ENCODE measurements around the gene PEPD. TPM values are rescaled to one million over a fixed set of nuclear protein-coding genes. Genes with fewer than 3 reads are reported as not detected.

PEPD gene
- total and polyA plus RNA-seq, 2 donors (not counting 3 experiments of a cell fraction or from before 2014, with no cell fraction given): 73.7 to 126 TPM

DNA sequence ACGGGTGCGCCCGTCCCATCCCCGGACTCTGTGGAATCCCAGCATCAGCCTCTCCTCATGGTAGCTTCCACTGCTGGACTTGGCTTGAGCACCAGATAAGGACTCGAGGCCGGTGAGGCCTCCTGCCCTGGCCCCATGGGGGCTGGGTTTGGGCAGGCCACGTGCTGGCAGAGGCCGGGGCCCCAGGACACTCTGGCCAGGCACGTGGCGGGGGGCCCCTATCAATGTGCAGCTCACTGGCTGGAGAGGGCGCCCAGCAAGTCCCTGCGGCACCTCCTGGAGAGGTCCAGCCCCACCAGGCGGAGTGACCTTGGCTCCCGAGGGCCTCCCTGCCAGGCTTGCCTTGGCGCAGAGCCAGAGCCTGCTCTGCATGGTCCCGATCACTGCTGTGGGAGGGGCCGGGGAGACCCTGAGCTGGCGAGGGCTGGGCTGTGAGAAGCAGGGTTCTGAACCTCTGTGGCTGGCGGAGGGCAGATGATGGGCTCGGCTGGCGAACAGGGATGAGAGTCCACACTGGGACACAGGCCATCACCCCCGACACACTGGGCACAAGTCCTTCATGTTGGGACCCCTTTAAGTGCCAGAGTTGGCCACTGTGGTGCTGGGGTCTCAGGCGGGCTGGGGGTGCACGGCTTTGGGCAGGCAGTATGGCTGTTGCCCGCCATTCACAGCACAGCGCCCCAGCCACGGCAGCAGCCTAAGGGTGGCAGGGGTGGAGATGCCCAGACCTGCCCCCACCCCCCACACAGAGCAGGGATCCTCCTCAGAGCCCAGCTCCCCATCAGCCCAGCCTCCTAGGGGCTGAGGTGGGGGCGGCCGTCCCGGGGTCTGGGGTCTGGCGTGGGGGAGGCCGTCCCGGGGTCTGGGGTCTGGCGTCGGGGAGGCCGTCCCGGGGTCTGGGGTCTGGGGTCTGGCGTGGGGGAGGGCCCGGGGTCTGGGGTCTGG lies 129.0 kb downstream of the PEPD start:
- POLR2A ChIA-PET: interaction anchor here (0.6 kb wide), 1 partner anchor 134 kb away, joined by 3 read pairs; no protein-coding TSS in a partner anchor
- H3K4me2 ChIP-seq (ENCODE audit: insufficient read depth, low read length): no peak overlapping the region
- H3K79me2 ChIP-seq (ENCODE audit: control insufficient read depth, insufficient read depth, low read length): no peaks in the 10 kb centered on the region
- no peaks in the 10 kb centered on the region for H4K20me1 ChIP-seq (replicated peaks; ENCODE audit: control insufficient read depth, extremely low read depth, insufficient read depth, low read length)
- no peak for TF ChIP-seq EZH2 (IDR thresholded peaks at IDR 0.05; ENCODE audit: borderline replicate concordance, low read depth, low read length, severe bottlenecking)
- TF ChIP-seq, protein P1, sequence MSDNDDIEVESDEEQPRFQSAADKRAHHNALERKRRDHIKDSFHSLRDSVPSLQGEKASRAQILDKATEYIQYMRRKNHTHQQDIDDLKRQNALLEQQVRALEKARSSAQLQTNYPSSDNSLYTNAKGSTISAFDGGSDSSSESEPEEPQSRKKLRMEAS (IDR thresholded peaks at IDR 0.05; ENCODE audit: insufficient read depth, insufficient read length): no peak
- no peak for TF ChIP-seq POLR2A (IDR thresholded peaks at IDR 0.05; ENCODE audit: low read depth, low read length)
- H3K27me3 ChIP-seq (ENCODE audit: control insufficient read depth in 2 of 2, insufficient read depth in 2 of 2, low read length in 2 of 2): no peaks in the 10 kb centered on the region
- DNase-seq (ENCODE audit: low read depth, low spot score) (no peak), FAIRE-seq (no peak)
- CTCF ChIA-PET: interaction anchor here (0.8 to 2.7 kb wide), 7 partner anchors 8 to 209 kb away, joined by 3 to 8 read pairs (median 5); partner anchors contain the start of gene CEBPA
- no peak overlapping the region for H3K9ac ChIP-seq (replicated peaks; ENCODE audit: extremely low read depth, insufficient read depth, low read length)
- dilution Hi-C loops (cut with MboI; ENCODE audit: extremely low pct_ligation_motif_present, low sequenced_read_pairs): no loop called here
- no TSS peak for BruUV-seq (replicated peaks)
- peaks cover 19% of the 10 kb centered on the region for H3K4me1 ChIP-seq (ENCODE audit: control insufficient read depth, extremely low read depth, insufficient read depth, low read length)
- H3K9me1 ChIP-seq (replicated peaks; ENCODE audit: control insufficient read depth, extremely low read depth, insufficient read depth, low read length): no peaks in the 10 kb centered on the region
- H2AFZ ChIP-seq (ENCODE audit: low read depth, low read length): no peak overlapping the region
- no peak overlapping the region for H3K4me3 ChIP-seq (replicated peaks in 1 of 3; ENCODE audit: insufficient read depth in 1 of 3, low read depth in 1 of 3, low read length in 3 of 3)
- H3K27ac ChIP-seq (ENCODE audit: insufficient read depth, low read depth, low read length): no peak overlapping the region
- intact Hi-C loops (cut with micrococcal nuclease): no loop called here
- no peaks in the 10 kb centered on the region for H3K9me3 ChIP-seq (replicated peaks; ENCODE audit: control insufficient read depth, insufficient read depth, low read length)
- H3K36me3 ChIP-seq (ENCODE audit: control insufficient read depth in 2 of 2, extremely low read depth in 1 of 2, insufficient read depth in 2 of 2, low read length in 2 of 2): no peaks in the 10 kb centered on the region

DNA sequence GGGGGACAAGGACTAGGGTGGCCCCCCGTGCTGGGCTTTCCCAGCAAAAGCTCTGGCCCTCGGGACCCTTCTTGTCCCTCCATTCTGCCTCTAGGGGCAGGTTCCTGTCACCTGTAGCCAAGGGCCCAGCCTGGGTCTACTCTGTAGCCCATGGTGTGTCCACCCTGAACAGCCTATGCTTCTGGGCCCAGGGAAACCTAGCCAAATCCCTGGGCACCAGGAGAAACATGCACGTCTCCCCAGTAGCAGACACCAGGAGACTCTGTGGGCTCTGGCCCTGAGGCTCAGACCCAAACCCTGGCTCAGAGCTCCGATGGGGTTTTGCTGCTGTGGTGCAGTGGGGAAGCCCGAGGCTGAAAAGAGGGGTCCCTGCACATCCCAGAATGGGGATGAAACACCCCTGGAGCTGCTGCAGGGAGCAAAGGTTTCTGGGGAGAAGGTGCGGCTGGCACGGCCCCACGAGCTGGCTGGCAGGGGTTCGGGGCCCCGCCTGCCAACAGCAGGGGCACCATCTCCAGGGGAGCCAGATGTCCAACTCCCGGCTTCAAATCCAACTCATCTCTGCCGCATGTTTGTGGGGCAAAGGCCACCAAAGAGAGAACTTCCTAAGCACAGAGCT lies 129.9 kb downstream of the PEPD start:
- Histone ChIP-seq H3K4me3 (replicated peaks in 1 of 3; ENCODE audit: insufficient read depth in 1 of 3, low read depth in 1 of 3, low read length in 3 of 3) (no peak overlapping the region), H4K20me1 (replicated peaks; ENCODE audit: control insufficient read depth, extremely low read depth, insufficient read depth, low read length) (no peaks in the 10 kb centered on the region), H3K9ac (replicated peaks; ENCODE audit: extremely low read depth, insufficient read depth, low read length) (no peak overlapping the region), H3K36me3 (ENCODE audit: control insufficient read depth in 2 of 2, extremely low read depth in 1 of 2, insufficient read depth in 2 of 2, low read length in 2 of 2) (peaks cover 0 to 4% of the 10 kb centered on the region in 2 experiments), H3K79me2 (ENCODE audit: control insufficient read depth, insufficient read depth, low read length) (peaks cover 2% of the 10 kb centered on the region), H3K27me3 (ENCODE audit: control insufficient read depth in 2 of 2, insufficient read depth in 2 of 2, low read length in 2 of 2) (no peaks in the 10 kb centered on the region), H2AFZ (ENCODE audit: low read depth, low read length) (no peak overlapping the region), H3K9me1 (replicated peaks; ENCODE audit: control insufficient read depth, extremely low read depth, insufficient read depth, low read length) (no peaks in the 10 kb centered on the region), H3K4me2 (ENCODE audit: insufficient read depth, low read length) (no peak overlapping the region), H3K27ac (ENCODE audit: insufficient read depth, low read depth, low read length) (no peak overlapping the region), H3K9me3 (replicated peaks; ENCODE audit: control insufficient read depth, insufficient read depth, low read length) (no peaks in the 10 kb centered on the region), H3K4me1 (ENCODE audit: control insufficient read depth, extremely low read depth, insufficient read depth, low read length) (peaks cover 12% of the 10 kb centered on the region)
- TF ChIP-seq, protein P1 (IDR thresholded peaks at IDR 0.05; ENCODE audit: insufficient read depth, insufficient read length): no peak
- TF ChIP-seq MYC (IDR thresholded peaks at IDR 0.05; ENCODE audit: low read depth, low read length) (no peak), GATA2 (IDR thresholded peaks at IDR 0.05; ENCODE audit: insufficient read depth, insufficient read length, low read depth, low read length) (no peak), EZH2 (IDR thresholded peaks at IDR 0.05; ENCODE audit: borderline replicate concordance, low read depth, low read length, severe bottlenecking) (no peak), POLR2A (IDR thresholded peaks at IDR 0.05; ENCODE audit: low read depth, low read length) (no peak)
- TF ChIP-seq, protein P2, sequence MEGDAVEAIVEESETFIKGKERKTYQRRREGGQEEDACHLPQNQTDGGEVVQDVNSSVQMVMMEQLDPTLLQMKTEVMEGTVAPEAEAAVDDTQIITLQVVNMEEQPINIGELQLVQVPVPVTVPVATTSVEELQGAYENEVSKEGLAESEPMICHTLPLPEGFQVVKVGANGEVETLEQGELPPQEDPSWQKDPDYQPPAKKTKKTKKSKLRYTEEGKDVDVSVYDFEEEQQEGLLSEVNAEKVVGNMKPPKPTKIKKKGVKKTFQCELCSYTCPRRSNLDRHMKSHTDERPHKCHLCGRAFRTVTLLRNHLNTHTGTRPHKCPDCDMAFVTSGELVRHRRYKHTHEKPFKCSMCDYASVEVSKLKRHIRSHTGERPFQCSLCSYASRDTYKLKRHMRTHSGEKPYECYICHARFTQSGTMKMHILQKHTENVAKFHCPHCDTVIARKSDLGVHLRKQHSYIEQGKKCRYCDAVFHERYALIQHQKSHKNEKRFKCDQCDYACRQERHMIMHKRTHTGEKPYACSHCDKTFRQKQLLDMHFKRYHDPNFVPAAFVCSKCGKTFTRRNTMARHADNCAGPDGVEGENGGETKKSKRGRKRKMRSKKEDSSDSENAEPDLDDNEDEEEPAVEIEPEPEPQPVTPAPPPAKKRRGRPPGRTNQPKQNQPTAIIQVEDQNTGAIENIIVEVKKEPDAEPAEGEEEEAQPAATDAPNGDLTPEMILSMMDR (IDR thresholded peaks at IDR 0.05; ENCODE audit: extremely low read depth in 1 of 2, insufficient read depth in 1 of 2, low read depth in 1 of 2, low read length in 2 of 2): no peak
- FAIRE-seq (no peak), DNase-seq (ENCODE audit: low read depth, low spot score) (no peak)
- ChIA-PET POLR2A (no interaction called here), CTCF (interaction anchor here (0.6 to 2.7 kb wide), 8 partner anchors 14 to 208 kb away, joined by 3 to 7 read pairs (median 4); partner anchors contain the start of gene CEBPA)
- intact Hi-C loops (cut with micrococcal nuclease): no loop called here
- BruUV-seq (replicated peaks): no TSS peak
- dilution Hi-C loops (cut with MboI; ENCODE audit: extremely low pct_ligation_motif_present, low sequenced_read_pairs): no loop called here
